HG03520 (cell line): ENCODE measurements around the gene SRSF8.

ENCODE experiments used
- ATAC-seq: cut with Tn5 transposase; IDR thresholded peaks from one replicate; pipeline ENCODE4 v1.9.1; 2021; ENCODE audit warnings: mild to moderate bottlenecking, moderate library complexity; ENCODE audit not compliant: unreplicated experiment

The SRSF8 gene

DNA sequence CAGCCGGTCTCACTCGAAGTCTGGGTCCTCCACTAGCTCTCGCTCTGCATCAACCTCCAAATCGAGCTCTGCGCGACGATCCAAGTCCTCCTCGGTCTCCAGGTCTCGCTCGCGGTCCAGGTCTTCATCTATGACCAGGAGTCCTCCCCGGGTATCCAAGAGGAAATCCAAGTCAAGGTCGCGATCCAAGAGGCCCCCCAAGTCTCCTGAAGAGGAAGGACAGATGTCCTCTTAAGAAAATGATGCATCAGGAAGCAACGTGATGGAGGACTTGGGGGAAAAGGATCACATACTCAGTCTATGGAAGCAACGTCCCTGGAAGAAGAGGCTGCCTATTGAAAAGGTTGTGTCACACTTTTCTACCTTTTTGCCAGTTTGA, 1.1 kb downstream of the SRSF8 start:
- ATAC-seq: no peak

DNA sequence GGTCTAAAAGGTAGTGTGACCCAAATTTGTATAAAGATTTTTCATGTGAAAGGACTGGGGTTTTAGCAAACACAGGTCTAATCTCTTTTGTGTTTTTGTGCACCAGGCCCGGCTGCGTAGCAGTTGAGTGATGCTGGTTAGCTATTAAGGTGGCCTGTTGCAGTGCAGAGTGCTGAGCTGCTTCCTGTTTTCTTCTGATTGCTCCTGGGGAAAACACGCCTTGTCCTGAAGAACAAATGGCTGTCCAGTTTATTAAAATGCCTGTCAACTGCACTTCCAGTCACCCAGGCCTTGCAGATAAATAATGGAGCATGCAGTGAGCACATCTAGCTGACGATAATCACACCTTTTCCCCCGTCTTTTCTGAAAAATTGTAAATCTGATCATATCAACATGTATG, 1.8 kb downstream of the SRSF8 start:
- ATAC-seq: peak; percentile 63

DNA sequence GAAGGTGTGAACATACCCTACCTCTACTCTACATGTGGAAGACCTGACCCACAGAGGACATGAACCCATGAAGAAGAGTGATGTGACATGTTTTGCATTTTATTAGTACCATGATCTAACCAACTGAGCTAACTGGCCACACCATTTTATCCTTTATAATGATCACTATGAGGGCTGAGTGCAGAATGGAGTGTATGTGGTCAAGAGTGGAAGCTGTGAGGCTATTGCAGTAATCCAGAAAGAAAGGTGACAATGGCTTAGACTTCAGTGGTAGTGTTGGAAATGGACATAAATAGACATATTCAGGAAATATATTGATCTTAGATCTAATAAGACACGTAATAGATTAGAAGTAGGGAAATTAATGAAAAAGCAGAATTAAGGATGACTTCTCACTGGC, 3.8 kb downstream of the SRSF8 start:
- ATAC-seq: no peak

DNA sequence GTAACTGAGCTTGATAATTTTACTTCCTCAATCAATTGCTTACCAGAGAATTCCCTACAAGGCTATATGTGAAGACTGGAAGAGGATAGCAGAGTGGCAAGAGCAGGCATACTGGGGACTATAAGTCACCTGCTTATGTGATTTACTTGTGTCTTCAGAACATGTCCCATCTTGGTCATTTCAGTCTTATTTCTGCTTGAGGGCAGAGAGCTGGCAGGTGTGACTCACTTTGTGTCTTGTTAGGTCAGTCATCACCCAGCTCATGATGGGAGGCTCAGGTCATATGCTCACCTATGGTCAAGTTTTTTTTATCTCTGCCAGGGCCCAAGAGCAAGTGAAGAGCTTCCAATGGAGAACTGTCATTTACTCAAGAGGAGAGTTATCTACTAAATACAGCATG, 6.2 kb downstream of the SRSF8 start:
- no peak for ATAC-seq

DNA sequence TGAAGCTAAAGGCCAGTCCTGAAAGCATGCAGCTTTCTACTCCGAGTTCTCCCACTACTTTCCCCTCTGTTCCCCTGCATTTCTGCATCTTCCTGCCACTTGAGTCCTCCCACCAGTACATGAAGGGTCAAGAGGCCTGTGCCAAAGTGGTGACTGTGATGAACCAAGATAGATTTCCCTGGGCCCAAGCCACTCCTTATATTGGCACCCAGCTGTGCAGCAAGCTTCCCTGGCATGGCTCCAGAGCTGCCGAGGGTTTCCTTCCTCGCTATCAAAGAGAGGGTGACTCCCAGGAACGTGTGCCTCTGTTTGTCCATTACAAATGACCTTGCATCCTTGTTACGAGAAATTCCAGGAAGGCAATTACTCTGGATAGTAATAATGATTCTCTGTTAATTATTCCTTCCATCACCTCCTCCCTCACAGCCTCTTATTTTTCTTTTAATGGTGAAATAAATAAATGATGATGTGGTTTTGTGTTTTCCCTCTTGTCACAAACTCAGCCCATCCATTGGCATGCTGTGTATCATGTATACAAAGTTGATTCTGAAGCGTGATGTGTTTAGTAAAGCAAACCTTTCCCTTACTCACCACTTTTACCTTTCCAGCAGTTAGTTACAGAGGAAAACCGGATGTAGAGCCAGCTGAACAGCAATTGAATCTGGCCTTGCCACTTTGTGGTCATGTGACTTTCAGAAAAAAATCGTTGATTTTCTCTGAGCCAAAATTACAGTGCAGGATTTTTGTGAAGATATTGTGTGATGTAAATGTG, 8.3 kb downstream of the SRSF8 start:
- no peak for ATAC-seq

DNA sequence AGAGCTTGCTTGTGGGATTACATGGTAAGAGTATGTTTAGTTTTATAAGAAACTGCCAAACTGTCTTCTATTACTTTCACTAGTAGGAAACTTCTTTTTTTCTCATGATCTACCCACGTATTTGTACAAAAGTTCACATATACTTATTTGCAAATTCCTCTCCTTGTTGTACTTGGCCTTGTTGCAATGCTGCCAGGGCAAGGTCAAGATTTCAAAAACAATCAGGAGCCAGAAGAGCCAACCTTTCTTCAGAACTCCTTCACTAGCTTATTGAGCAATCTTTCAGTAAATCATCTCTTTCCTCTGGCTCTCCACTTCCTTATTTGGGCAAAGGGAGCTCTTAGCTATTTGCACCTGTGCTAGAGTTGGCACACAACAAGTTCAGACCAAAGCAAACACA, 9.7 kb downstream of the SRSF8 start:
- no peak for ATAC-seq

DNA sequence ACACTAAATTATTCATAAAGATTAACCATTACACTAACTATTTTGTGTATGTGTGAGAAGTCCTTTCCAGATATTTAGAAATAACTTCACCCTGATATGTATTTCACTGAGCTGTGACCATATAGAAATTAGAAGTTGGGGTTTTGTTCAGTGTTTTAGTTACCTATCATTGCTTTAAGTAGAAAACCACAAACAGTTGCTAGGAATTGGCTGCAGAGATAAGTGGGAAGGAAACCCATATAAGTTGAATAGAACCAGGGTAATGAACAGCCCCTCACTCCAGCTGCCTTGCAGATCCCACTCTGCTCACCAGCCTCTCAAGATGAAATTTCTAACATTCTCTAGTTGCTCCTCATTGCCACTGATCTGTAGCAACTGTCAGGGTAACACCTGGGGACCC, 10.3 kb downstream of the SRSF8 start:
- ATAC-seq: no peak

DNA sequence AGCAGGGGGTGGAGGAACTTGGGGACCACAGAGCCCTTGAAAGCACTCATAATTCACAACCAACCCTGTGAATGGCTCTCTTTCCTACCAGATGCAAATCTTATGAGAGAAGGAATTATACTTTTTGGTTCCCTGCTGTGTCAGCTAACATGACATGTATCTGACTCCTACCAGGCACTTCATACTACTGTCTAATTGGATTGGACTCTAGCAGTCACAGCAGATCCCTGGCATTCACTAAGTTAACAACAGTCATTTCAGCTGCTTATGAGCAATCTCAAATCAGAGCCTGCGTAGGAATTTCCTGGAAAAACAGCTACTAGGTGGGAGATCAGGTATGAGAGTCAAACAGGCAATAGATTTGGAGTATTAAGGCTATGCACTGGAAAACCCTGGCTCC, 11.8 kb downstream of the SRSF8 start:
- ATAC-seq: no peak

DNA sequence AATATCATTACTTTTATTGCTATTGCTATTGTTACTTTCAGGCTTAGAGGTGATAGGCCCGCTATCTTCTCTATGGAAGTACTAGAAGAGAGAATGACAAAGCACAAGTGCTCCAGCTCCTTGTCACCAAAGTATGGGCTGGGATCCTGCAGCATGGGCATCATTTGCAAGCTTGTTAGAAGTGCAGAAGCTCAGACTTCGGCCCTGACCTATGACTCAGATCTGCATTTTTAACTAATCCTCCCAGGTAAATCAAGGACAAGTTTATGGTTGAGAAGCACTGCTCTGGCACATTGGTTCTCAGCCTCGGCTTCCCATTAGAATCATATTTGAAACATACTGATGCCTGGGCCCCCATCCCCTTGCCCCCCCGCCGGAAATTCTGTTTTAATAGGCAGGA, 14.3 kb downstream of the SRSF8 start:
- no peak for ATAC-seq

DNA sequence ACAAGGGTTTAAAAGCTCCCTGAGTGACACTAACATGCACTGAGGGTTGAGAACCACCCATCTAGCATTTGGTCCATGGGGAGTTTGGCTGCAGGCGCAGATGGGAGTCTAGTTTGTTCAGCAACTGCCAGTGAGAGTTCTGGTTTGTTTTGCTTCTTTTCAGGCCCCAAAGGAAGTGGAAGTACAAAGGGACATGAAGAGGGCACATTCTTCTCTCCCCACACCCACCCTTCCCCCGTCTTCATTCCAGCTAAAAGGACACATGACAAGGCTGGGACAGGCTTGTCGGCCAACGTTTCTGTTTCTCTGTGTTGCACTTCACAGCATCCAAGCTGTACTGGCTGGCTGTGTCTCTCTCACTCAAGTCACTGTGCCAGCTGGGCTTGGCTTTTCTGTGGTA, 14.7 kb downstream of the SRSF8 start:
- no peak for ATAC-seq

DNA sequence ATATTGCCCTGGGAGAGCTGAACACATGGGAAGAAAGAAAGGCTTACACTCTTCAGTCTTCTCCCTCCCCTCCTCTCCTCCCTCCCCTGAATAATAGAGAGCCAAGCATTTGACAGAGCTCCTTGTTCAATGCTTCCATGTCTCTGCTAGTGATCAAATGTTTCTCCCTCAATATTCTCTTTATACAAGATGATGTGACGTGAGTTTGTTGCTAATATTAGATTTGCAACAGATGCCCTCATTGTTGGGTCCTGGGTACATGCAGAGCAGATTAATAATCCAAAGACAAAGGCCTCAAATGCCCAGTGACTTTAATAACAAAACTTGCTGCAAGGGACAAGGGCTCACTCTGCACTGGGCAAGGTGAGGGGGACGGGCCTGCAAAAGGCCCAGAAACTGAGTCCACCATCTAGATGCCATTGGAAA, 15.9 kb downstream of the SRSF8 start:
- no peak for ATAC-seq

DNA sequence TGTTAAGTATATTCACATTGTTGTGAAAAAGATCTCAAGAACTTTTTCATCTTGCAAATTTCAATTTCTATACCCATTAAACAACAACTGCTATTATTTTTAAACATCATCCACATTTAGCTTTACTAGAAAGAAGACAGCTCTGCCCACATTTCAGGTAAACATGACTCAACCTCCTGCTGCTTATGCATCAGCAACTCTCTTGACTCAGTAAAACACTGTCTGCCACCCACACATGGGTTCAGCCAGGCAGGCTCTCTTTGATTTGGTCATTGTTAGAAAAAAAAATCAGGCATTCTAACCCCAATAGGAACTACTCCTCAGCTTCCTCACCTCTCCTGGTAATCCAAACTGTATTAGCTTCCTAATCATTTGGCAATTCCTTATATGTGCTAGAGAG, 17.8 kb downstream of the SRSF8 start:
- ATAC-seq: peak; percentile 24

DNA sequence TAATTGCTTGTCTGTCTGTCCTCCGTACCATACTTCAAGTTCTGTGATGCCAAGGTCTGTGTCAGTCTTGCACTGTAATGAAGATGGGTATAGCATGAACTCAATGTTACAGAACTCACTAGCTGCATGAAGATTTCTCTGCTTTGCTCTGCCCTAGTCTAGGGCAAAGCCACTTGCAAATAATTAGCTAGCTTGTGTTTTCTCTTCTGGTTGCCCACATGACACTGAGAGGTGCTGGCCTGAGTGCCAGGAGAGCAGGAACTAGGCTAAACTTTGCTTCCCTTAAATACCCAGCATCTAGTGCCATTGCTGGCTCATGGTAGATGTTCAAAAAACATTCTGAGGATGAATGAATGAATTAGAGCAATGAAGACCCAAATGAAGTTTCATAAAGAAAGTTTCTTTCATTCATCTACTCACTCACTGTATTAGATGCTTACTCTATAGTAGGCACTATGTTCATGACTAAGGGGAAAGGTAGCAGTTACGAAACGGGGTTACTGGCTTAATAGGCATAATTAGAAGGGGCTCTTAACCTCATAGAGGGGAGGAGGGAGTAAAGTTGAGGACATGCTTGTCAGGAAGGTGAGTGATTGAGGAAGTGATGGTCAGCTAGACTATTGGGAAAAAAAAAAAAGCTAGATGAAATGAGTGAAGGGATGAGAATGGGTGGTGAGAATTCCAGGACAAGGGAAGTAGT, 18.5 kb downstream of the SRSF8 start:
- ATAC-seq: no peak

DNA sequence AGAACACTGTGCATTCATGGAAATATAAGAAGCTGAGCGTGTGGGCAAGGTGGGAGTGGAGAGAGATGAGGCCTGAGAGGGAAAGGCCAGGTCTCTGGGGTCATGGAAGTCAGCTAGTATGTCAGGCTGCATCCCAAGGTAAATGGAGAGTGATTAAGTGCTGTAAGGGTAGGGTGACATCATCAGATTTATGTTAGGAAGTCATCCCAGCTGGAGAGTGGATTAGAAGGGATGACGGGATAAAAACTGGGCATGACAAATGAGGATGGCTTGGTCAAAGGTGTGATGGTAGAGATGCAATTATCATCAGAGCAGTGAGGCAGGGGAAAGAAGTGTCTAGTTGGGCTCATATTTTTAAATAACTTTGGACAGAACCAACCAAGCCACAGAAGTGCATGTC, 19.4 kb downstream of the SRSF8 start:
- no peak for ATAC-seq

DNA sequence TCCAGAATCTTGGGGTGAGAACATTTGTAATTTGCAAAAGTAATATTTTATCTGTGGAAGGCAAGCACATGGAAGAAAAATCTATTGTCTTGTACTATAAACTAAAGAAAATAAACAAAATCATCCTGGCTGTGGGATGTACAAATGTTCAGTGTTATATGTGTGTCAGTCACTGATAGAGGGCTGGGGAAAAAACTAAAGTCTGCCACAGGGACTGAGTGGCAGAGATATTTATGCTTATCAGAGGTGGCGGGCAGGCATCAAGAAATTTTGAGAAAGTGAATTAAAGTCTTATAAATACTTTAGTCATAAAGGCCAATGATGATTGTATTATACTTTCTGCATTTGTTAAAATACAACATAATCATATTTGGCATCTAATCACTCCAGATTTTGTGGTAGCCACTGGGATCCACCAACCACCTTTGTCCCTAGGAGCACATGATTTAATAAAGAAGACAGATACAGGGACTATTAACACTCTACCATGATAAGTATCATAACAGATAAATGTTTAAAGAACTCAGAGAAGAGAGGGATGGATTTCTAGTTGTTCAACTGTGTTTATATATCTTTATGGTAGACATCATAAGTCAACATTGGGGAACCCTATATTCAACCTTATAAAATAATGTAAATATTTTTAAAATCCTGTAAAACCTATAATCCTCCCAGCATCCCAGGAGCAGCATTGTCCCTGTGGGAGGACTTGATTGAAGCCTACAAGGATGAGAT, 20.3 kb downstream of the SRSF8 start:
- no peak for ATAC-seq

DNA sequence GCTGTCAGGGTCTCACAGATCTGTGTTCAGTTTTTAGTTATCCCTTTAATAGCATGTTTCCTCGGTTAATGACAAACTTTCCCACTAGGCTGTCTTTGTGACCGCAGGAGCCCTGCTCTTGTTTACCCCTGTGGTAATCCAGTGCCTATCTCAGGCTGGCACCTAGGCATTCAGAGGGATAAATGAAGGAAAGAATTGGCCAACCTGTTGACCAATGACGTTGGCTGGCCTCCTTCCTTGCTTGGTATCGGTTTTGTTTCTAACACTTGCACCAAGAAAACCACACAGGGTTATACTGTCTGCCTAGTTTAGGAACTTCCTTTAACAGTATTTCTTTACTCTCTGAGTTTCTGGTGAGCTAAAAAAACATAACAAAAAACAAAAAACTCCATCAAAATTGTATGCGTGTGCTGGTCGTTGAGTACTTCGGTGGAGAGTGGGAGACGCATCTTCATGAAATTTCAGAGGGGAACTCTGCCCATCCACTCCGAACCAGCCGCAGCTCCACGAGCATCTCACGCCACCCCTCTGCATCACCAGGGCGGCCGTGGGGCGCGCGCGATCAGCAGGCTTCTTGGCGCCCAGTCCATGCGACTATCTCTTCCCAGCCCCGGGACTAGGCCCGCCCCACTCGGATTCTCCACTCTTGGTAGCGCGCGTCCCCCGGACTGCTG, 22.4 kb downstream of the SRSF8 start:
- peak; percentile 46 for ATAC-seq

DNA sequence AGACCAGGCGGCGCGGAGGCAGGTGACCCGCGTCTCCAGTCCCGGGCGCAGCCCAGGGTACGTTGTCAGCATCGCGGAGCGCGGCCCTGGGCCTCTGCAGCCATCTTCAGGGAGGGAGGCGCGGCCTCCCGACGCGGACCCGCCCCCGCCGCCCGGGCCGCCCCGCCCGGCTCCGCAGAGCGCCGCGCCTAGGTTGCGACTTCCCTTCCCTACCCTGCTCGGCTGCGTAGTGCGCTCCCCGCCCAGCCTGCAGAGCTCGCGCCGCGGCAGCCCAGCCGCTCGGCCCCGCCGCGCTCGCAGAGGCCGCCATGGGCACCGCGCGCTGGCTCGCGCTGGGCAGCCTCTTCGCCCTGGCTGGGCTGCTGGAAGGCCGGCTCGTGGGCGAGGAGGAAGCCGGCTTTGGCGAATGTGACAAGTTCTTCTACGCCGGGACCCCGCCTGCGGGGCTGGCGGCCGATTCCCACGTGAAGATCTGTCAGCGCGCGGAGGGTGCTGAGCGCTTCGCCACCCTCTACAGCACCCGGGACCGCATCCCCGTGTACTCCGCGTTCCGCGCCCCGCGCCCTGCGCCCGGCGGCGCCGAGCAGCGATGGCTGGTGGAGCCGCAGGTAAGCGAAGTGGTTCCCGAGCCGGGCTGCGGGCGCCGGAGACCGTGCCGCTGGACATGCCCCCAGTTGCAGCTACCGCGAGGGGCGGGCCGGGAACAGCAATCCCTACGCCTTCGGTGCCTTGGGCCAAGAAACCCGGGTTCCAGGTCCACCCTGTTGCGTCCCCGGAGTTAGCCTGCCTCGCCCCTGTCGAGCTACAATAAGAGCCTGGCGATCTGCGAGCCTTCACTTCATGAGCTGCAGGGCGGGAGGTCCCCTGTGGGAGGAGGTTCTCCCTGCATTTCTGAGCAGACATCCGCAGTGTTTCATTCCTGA, 23.2 kb downstream of the SRSF8 start, which contains the start of gene ENDOD1:
ENDOD1 (plus strand) TSS at position 227 of the 923 bp plus-strand sequence; CDS start at position 309, 82 bp downstream.
- ATAC-seq: peak; percentile 85

DNA sequence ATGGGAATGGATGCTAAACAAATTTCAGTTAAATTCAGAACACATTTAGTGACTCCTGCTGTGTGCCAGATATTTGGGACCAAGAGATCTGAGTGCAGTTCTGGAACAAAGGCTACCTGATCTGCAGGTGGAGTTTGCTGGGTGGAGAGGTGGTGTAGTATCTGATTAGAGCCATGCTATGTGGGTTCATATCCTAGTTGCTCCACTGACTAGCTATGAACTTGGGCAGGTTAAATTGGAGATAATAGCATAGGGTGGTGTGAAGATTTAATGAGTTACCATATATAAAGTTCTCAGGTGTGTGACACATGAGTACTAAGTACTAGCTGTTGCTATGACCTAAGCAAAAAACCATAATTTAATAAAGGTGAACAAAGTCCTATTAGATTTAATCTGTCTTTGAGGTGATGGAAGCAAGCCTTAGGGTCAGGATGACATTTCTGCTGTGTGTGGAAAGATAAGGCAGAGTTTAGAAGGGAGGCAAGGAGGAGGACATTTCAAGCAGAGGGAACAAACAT, 25.0 kb downstream of the SRSF8 start:
- no peak for ATAC-seq

DNA sequence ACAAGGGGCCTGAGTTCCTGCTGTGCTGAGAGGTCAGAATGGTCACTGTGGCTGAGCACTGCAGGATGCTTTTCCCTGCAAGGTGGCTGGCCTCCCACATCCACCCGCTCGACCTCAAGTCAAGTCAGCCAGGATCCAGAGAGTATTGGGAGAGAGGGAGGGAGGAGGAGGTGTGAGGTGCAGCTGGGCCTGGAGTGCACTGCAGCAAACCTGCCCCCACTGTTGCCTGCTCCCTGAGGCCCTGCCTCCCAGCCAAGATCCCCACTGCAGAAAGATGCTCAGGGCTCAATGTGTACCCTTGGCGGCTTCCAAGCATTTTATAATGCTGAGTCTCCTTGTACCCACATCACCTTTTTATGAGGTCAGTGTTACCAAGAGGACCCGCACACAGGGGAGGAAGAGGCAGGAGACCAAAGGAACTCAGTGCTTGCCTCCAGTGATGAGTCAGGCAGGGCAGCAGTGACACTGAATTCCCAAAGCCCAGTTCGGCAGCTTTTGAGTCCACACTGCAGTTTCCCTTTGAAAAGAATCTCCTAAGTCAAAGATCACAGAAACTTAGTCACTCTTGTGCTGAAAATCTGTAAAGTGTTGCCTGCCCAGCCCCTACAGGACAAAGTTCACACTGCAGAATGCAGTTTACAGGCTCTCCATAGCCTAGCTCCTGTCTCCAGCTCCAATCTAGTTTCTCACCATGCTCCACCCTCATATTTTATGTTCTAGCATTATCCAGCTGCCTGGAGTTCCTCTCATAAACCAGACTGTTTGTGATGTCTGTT, 26.0 kb downstream of the SRSF8 start:
- no peak for ATAC-seq
